ENCODE data around the gene UNC119B. TPM values are rescaled to one million over a fixed set of nuclear protein-coding genes. Genes with fewer than 3 reads are reported as not detected.

The UNC119B gene
- total and polyA plus RNA-seq, 4 donors = 3.8 to 24.8 (median 11.8) TPM

DNA sequence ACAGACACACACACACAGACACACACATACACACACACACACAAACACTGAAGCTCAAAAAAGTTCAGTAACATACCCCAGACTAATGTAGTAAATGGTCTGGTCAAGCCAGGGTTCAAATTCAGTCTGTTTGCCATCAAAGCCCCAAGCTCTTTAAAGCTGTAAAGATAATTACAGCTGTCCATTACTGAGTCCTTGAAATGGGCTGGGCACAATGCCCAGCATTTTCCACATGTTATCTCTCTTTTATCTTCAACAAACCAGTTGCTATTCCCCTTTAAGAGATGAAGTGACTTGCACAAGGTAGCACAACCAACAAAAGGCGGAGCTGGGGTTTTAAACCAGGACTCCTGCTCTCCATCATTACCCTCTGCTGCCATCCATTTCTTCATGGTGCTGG, 7.6 kb upstream of the UNC119B start:
- TF ChIP-seq, protein P1, sequence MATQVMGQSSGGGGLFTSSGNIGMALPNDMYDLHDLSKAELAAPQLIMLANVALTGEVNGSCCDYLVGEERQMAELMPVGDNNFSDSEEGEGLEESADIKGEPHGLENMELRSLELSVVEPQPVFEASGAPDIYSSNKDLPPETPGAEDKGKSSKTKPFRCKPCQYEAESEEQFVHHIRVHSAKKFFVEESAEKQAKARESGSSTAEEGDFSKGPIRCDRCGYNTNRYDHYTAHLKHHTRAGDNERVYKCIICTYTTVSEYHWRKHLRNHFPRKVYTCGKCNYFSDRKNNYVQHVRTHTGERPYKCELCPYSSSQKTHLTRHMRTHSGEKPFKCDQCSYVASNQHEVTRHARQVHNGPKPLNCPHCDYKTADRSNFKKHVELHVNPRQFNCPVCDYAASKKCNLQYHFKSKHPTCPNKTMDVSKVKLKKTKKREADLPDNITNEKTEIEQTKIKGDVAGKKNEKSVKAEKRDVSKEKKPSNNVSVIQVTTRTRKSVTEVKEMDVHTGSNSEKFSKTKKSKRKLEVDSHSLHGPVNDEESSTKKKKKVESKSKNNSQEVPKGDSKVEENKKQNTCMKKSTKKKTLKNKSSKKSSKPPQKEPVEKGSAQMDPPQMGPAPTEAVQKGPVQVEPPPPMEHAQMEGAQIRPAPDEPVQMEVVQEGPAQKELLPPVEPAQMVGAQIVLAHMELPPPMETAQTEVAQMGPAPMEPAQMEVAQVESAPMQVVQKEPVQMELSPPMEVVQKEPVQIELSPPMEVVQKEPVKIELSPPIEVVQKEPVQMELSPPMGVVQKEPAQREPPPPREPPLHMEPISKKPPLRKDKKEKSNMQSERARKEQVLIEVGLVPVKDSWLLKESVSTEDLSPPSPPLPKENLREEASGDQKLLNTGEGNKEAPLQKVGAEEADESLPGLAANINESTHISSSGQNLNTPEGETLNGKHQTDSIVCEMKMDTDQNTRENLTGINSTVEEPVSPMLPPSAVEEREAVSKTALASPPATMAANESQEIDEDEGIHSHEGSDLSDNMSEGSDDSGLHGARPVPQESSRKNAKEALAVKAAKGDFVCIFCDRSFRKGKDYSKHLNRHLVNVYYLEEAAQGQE (IDR thresholded peaks at IDR 0.05) = peak; percentile 57
- no peak for TF ChIP-seq EGR1 (IDR thresholded peaks at IDR 0.05; ENCODE audit: low read depth in 2 of 2)
- Histone ChIP-seq H3K9me3 (ENCODE audit: control insufficient read depth in 4 of 4, low read length in 3 of 4) (no peaks in the 10 kb centered on the region), H3K4me1 (ENCODE audit: control insufficient read depth in 4 of 4, insufficient read depth in 4 of 4, low read length in 3 of 4) (peaks cover 0 to 4% (median 0%) of the 10 kb centered on the region in 4 donors), H3K9ac (ENCODE audit: low read depth in 1 of 2, low read length in 2 of 2) (no peak overlapping the region), H3K4me3 (ENCODE audit: low read depth in 1 of 3, low read length in 3 of 3) (no peak overlapping the region), H3K27me3 (ENCODE audit: control insufficient read depth in 4 of 4, insufficient read depth in 4 of 4, low read length in 3 of 4) (no peaks in the 10 kb centered on the region), H3K27ac (ENCODE audit: low read depth in 1 of 2, low read length in 2 of 2) (no peak overlapping the region), H3K36me3 (ENCODE audit: control insufficient read depth in 4 of 4, insufficient read depth in 3 of 4, low read depth in 1 of 4, low read length in 3 of 4) (peaks cover 5 to 36% (median 27%) of the 10 kb centered on the region in 4 donors)
- no peak for DNase-seq (ENCODE audit: low spot score)
- 94% methylated on average over 1 of the region's 1 CpG for WGBS

DNA sequence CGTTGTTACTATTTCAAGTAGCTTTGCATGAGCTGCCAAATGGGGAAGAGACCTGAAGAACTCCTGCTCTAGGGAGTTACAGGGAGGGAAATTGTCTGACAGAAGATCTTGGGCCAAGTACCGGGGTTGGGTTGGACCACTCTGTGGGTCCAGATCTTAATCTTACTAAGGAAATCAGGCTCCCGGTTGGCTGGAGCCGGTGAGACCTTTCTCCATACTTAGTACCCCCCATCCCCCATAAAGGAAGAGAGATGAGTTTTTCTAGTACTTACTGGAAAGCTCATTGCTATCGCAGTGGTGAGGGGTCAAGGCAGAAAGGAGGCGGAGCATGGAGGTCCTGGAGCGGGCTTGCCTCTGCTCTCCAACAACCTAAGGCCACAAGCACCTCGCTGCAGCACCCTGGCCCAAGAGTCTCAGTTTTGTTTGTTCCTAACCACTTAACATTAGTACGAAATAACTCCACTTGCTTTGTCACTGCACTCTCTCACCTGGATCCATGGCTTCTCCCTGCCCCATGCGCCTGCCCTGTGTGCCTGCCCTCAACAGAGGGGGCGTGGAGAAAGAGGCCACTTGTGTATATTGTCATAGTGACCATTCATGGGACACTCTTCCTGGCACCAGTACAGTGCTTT, 6.8 kb upstream of the UNC119B start:
- no peaks in the 10 kb centered on the region for H3K9me3 ChIP-seq (ENCODE audit: control insufficient read depth in 4 of 4, low read length in 3 of 4)
- no peak overlapping the region for H3K27ac ChIP-seq (ENCODE audit: low read depth in 1 of 2, low read length in 2 of 2)
- H3K4me1 ChIP-seq (ENCODE audit: control insufficient read depth in 4 of 4, insufficient read depth in 4 of 4, low read length in 3 of 4) = peaks cover 0 to 4% (median 0%) of the 10 kb centered on the region in 4 donors
- 92% methylated on average over 11 of the region's 11 CpGs for WGBS
- no peak for DNase-seq (ENCODE audit: low spot score)
- peaks cover 2 to 33% (median 20%) of the 10 kb centered on the region in 4 donors for H3K36me3 ChIP-seq (ENCODE audit: control insufficient read depth in 4 of 4, insufficient read depth in 3 of 4, low read depth in 1 of 4, low read length in 3 of 4)
- H3K9ac ChIP-seq (ENCODE audit: low read depth in 1 of 2, low read length in 2 of 2) = no peak overlapping the region
- H3K4me3 ChIP-seq (ENCODE audit: low read depth in 1 of 3, low read length in 3 of 3) = no peak overlapping the region
- no peaks in the 10 kb centered on the region for H3K27me3 ChIP-seq (ENCODE audit: control insufficient read depth in 4 of 4, insufficient read depth in 4 of 4, low read length in 3 of 4)
- TF ChIP-seq TAF1 (conservative IDR thresholded peaks at IDR 0.05) (no peak), RXRA (IDR thresholded peaks at IDR 0.05) (no peak), YY1 (IDR thresholded peaks at IDR 0.05) (no peak), GABPA (IDR thresholded peaks at IDR 0.05 in 1 of 2, conservative IDR thresholded peaks at IDR 0.05 in 1 of 2) (no peak), JUND (IDR thresholded peaks at IDR 0.05) (no peak), RAD21 (IDR thresholded peaks at IDR 0.05) (no peak), NR2F2 (IDR thresholded peaks at IDR 0.05) (no peak), HNF4A (conservative IDR thresholded peaks at IDR 0.05) (no peak), HNF4G (IDR thresholded peaks at IDR 0.05) (no peak), FOXA1 (IDR thresholded peaks at IDR 0.05) (no peak), SP1 (IDR thresholded peaks at IDR 0.05) (no peak), EGR1 (IDR thresholded peaks at IDR 0.05; ENCODE audit: low read depth in 2 of 2) (no peak), FOXA2 (IDR thresholded peaks at IDR 0.05) (no peak)
- TF ChIP-seq, protein P2, sequence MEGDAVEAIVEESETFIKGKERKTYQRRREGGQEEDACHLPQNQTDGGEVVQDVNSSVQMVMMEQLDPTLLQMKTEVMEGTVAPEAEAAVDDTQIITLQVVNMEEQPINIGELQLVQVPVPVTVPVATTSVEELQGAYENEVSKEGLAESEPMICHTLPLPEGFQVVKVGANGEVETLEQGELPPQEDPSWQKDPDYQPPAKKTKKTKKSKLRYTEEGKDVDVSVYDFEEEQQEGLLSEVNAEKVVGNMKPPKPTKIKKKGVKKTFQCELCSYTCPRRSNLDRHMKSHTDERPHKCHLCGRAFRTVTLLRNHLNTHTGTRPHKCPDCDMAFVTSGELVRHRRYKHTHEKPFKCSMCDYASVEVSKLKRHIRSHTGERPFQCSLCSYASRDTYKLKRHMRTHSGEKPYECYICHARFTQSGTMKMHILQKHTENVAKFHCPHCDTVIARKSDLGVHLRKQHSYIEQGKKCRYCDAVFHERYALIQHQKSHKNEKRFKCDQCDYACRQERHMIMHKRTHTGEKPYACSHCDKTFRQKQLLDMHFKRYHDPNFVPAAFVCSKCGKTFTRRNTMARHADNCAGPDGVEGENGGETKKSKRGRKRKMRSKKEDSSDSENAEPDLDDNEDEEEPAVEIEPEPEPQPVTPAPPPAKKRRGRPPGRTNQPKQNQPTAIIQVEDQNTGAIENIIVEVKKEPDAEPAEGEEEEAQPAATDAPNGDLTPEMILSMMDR (IDR thresholded peaks at IDR 0.05; ENCODE audit: low read depth, low read length, missing input control) = no peak
- TF ChIP-seq, protein P3, sequence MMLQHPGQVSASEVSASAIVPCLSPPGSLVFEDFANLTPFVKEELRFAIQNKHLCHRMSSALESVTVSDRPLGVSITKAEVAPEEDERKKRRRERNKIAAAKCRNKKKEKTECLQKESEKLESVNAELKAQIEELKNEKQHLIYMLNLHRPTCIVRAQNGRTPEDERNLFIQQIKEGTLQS (IDR thresholded peaks at IDR 0.05) = no peak
- TF ChIP-seq, protein P4, sequence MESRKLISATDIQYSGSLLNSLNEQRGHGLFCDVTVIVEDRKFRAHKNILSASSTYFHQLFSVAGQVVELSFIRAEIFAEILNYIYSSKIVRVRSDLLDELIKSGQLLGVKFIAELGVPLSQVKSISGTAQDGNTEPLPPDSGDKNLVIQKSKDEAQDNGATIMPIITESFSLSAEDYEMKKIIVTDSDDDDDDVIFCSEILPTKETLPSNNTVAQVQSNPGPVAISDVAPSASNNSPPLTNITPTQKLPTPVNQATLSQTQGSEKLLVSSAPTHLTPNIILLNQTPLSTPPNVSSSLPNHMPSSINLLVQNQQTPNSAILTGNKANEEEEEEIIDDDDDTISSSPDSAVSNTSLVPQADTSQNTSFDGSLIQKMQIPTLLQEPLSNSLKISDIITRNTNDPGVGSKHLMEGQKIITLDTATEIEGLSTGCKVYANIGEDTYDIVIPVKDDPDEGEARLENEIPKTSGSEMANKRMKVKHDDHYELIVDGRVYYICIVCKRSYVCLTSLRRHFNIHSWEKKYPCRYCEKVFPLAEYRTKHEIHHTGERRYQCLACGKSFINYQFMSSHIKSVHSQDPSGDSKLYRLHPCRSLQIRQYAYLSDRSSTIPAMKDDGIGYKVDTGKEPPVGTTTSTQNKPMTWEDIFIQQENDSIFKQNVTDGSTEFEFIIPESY (IDR thresholded peaks at IDR 0.05) = no peak
- TF ChIP-seq, protein P5, sequence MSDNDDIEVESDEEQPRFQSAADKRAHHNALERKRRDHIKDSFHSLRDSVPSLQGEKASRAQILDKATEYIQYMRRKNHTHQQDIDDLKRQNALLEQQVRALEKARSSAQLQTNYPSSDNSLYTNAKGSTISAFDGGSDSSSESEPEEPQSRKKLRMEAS (IDR thresholded peaks at IDR 0.05) = no peak
- TF ChIP-seq, protein P1 (IDR thresholded peaks at IDR 0.05) = no peak

Measured in liver (tissue), 9 donors.